ENCODE data around the gene RBMY1J. TPM values are rescaled to one million over a fixed set of nuclear protein-coding genes. Genes with fewer than 3 reads are reported as not detected.

RBMY1J gene
- total and polyA plus RNA-seq, 2 of the 4 experiments (the other 2 are of a cell fraction): not detected

DNA sequence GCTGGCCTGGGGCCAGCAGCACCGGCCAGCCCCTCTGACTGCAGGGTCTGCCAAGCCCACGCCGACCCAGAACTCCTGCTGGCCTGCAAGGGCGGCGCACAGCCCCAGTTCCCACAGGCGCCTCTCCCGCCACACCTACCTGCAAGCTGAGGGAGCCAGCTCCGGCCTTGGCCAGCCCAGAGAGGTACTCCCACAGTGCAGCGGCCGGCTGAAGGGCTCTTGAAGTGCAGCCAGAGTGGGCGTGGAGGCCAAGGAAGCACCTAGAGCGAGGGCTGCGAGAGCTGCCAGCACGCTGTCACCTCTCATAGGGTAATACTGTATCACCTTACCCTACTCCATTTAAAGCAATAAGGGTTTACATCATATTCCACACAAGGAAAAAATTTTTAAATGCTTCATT lies 35.8 kb upstream of the RBMY1J start:
- no peak overlapping the region for H2BK20ac ChIP-seq (ENCODE audit: low read depth, low read length)
- BruUV-seq (replicated peaks): no TSS peak
- no CpG with 5 or more reads among the region's 14 CpGs for WGBS, 2 experiments (ENCODE audit: extremely low coverage in 2 of 2, insufficient read length in 1 of 2)

More for the DNA sequence above, 35.8 kb upstream of the RBMY1J start:
- no peak overlapping the region for H4K5ac ChIP-seq (ENCODE audit: low read depth, low read length)
- H3K9ac ChIP-seq (ENCODE audit: low read depth, low read length): no peak overlapping the region
- no peaks in the 10 kb centered on the region for H3K9me1 ChIP-seq (ENCODE audit: insufficient read depth, low read length)
- H3K56ac ChIP-seq (ENCODE audit: extremely low read depth, insufficient read depth, low read length): no peak overlapping the region
- DNase-seq (no peak), ATAC-seq (ENCODE audit: low read depth) (no peak)
- in situ Hi-C loops (cut with MboI; ENCODE audit: low sequenced_read_pairs) (no loop called here), dilution Hi-C loops (cut with HindIII; ENCODE audit: low sequenced_read_pairs, unreplicated experiment) (no loop called here), intact Hi-C loops (cut with micrococcal nuclease) (no loop called here)
- no peak overlapping the region for H3K23ac ChIP-seq (ENCODE audit: low read depth, low read length)
- no peak overlapping the region for H4K91ac ChIP-seq (ENCODE audit: insufficient read depth, low read depth, low read length)
- H3K9me3 ChIP-seq (ENCODE audit: control insufficient read depth, insufficient read depth, low read length): no peaks in the 10 kb centered on the region
- H2AFZ ChIP-seq (replicated peaks; ENCODE audit: low read length, poor library complexity): no peak overlapping the region
- H3K36me3 ChIP-seq (ENCODE audit: control insufficient read depth, insufficient read depth, low read length): no peaks in the 10 kb centered on the region
- CTCF ChIA-PET: no interaction called here
- no peak overlapping the region for H4K8ac ChIP-seq (ENCODE audit: low read depth in 2 of 2, low read length in 2 of 2)
- H3K4ac ChIP-seq (ENCODE audit: low read depth, low read length): no peak overlapping the region
- no peaks in the 10 kb centered on the region for H3K4me1 ChIP-seq (ENCODE audit: control insufficient read depth, insufficient read depth, low read length)
- no peak overlapping the region for H2AK5ac ChIP-seq (ENCODE audit: low read depth, low read length)
- H2AK9ac ChIP-seq (replicated peaks; ENCODE audit: low read depth, low read length, poor library complexity): no peak overlapping the region
- TF ChIP-seq NFE2L2 (IDR thresholded peaks at IDR 0.05; ENCODE audit: low read depth, low read length) (no peak), SMC3 (IDR thresholded peaks at IDR 0.05; ENCODE audit: low read depth, low read length) (no peak), BHLHE40 (IDR thresholded peaks at IDR 0.05; ENCODE audit: low read depth, low read length) (no peak), CHD1 (IDR thresholded peaks at IDR 0.05; ENCODE audit: low read depth, low read length) (no peak), MAZ (IDR thresholded peaks at IDR 0.05; ENCODE audit: borderline replicate concordance, low read depth, low read length) (no peak), FOS (IDR thresholded peaks at IDR 0.05; ENCODE audit: low read depth, low read length) (no peak), RAD21 (IDR thresholded peaks at IDR 0.05; ENCODE audit: low read length) (no peak), MXI1 (IDR thresholded peaks at IDR 0.05; ENCODE audit: borderline replicate concordance, low read depth, low read length) (no peak), CEBPB (IDR thresholded peaks at IDR 0.05; ENCODE audit: low read depth, low read length) (no peak), RFX5 (IDR thresholded peaks at IDR 0.05; ENCODE audit: low read depth, low read length) (no peak)
- TF ChIP-seq, protein P1, sequence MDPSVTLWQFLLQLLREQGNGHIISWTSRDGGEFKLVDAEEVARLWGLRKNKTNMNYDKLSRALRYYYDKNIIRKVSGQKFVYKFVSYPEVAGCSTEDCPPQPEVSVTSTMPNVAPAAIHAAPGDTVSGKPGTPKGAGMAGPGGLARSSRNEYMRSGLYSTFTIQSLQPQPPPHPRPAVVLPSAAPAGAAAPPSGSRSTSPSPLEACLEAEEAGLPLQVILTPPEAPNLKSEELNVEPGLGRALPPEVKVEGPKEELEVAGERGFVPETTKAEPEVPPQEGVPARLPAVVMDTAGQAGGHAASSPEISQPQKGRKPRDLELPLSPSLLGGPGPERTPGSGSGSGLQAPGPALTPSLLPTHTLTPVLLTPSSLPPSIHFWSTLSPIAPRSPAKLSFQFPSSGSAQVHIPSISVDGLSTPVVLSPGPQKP (IDR thresholded peaks at IDR 0.05; ENCODE audit: borderline replicate concordance, low read depth, low read length): no peak
- TF ChIP-seq, protein P2, sequence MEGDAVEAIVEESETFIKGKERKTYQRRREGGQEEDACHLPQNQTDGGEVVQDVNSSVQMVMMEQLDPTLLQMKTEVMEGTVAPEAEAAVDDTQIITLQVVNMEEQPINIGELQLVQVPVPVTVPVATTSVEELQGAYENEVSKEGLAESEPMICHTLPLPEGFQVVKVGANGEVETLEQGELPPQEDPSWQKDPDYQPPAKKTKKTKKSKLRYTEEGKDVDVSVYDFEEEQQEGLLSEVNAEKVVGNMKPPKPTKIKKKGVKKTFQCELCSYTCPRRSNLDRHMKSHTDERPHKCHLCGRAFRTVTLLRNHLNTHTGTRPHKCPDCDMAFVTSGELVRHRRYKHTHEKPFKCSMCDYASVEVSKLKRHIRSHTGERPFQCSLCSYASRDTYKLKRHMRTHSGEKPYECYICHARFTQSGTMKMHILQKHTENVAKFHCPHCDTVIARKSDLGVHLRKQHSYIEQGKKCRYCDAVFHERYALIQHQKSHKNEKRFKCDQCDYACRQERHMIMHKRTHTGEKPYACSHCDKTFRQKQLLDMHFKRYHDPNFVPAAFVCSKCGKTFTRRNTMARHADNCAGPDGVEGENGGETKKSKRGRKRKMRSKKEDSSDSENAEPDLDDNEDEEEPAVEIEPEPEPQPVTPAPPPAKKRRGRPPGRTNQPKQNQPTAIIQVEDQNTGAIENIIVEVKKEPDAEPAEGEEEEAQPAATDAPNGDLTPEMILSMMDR (conservative IDR thresholded peaks at IDR 0.05; ENCODE audit: low read depth, low read length): no peak
- TF ChIP-seq, protein P3, sequence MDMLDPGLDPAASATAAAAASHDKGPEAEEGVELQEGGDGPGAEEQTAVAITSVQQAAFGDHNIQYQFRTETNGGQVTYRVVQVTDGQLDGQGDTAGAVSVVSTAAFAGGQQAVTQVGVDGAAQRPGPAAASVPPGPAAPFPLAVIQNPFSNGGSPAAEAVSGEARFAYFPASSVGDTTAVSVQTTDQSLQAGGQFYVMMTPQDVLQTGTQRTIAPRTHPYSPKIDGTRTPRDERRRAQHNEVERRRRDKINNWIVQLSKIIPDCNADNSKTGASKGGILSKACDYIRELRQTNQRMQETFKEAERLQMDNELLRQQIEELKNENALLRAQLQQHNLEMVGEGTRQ (IDR thresholded peaks at IDR 0.05; ENCODE audit: low read depth, low read length): no peak
- no peak overlapping the region for H3K4me2 ChIP-seq (ENCODE audit: low read depth, low read length)
- H3K18ac ChIP-seq (ENCODE audit: low read depth, low read length): no peak overlapping the region
- no peak overlapping the region for H2BK5ac ChIP-seq (ENCODE audit: low read depth, low read length, poor library complexity, severe bottlenecking)
- no peaks in the 10 kb centered on the region for H4K20me1 ChIP-seq (ENCODE audit: insufficient read depth, low read length)
- no peaks in the 10 kb centered on the region for H3K79me1 ChIP-seq (ENCODE audit: low read depth in 1 of 2, low read length in 2 of 2)
- no peak overlapping the region for H3K14ac ChIP-seq (replicated peaks; ENCODE audit: low read depth, low read length)
- POLR2A ChIA-PET (ENCODE audit: unreplicated experiment): no interaction called here
- H2BK120ac ChIP-seq (ENCODE audit: low read depth, low read length): no peak overlapping the region
- no peak overlapping the region for H2BK15ac ChIP-seq (ENCODE audit: low read depth, low read length)
- no peak overlapping the region for H3K27ac ChIP-seq (ENCODE audit: insufficient read depth, low read length)
- H3K4me3 ChIP-seq (ENCODE audit: insufficient read depth, low read depth, low read length): no peak overlapping the region
- H3K27me3 ChIP-seq (ENCODE audit: control insufficient read depth, insufficient read depth, low read length): no peaks in the 10 kb centered on the region

Measured in IMR-90 (cell line).